ENCODE data around the gene C1QL1.
A peak's percentile ranks its signal among the peaks of the same experiment; 100 is the strongest.
"Not testable (repeated sequence)": the region's sequence is repeated elsewhere in the genome, so short reads cannot be mapped to it uniquely, and the experiment has no call there.

Gene C1QL1

GRCh38 chr17:44965481-44966234 is 2.4 kb downstream of the C1QL1 start:
- DNase-seq (ENCODE audit: low read depth, low spot score) = no peak

GRCh38 chr17:44961921-44962350 is 6.2 kb downstream of the C1QL1 start:
- no peak for DNase-seq (ENCODE audit: low read depth, low spot score)

- no peak for DNase-seq (ENCODE audit: low read depth, low spot score)
Measured at GRCh38 chr17:44960691-44961090, 7.4 kb downstream of the C1QL1 start.

- DNase-seq (ENCODE audit: low read depth, low spot score) = no peak
Measured at GRCh38 chr17:44959821-44960531, 8.1 kb downstream of the C1QL1 start.

GRCh38 chr17:44956998-44957981 is 10.8 kb downstream of the C1QL1 start:
- no peak for DNase-seq (ENCODE audit: low read depth, low spot score)

- DNase-seq (ENCODE audit: low read depth, low spot score) = no peak
Measured at GRCh38 chr17:44955674-44956425, 12.3 kb downstream of the C1QL1 start.

- no peak for DNase-seq (ENCODE audit: low read depth, low spot score)
Measured at GRCh38 chr17:44952946-44953475, 15.1 kb downstream of the C1QL1 start.

GRCh38 chr17:44948315-44948795 is 19.7 kb downstream of the C1QL1 start:
- DNase-seq (ENCODE audit: low read depth, low spot score) = no peak

GRCh38 chr17:44947461-44948314 is 20.4 kb downstream of the C1QL1 start, which contains the start of gene KIF18B:
KIF18B (minus strand) TSS chr17:44947773; CDS start chr17:44936344, 11,429 bp downstream.
- DNase-seq (ENCODE audit: low read depth, low spot score) = peak; percentile 67

- DNase-seq (ENCODE audit: low read depth, low spot score) = not testable (repeated sequence)
Measured at GRCh38 chr17:44945652-44946051, 22.5 kb downstream of the C1QL1 start.

GRCh38 chr17:44942456-44942855 is 25.6 kb downstream of the C1QL1 start:
- no peak for DNase-seq (ENCODE audit: low read depth, low spot score)

GRCh38 chr17:44941712-44942331 is 26.3 kb downstream of the C1QL1 start:
- no peak for DNase-seq (ENCODE audit: low read depth, low spot score)

- DNase-seq (ENCODE audit: low read depth, low spot score) = no peak
Measured at GRCh38 chr17:44940768-44941167, 27.3 kb downstream of the C1QL1 start.

GRCh38 chr17:44940317-44940716 is 27.8 kb downstream of the C1QL1 start:
- no peak for DNase-seq (ENCODE audit: low read depth, low spot score)

- no peak for DNase-seq (ENCODE audit: low read depth, low spot score)
Measured at GRCh38 chr17:44935116-44935515, 33.0 kb downstream of the C1QL1 start.

GRCh38 chr17:44934745-44935105 is 33.4 kb downstream of the C1QL1 start:
- no peak for DNase-seq (ENCODE audit: low read depth, low spot score)

GRCh38 chr17:44933824-44934744 is 34.0 kb downstream of the C1QL1 start:
- no peak for DNase-seq (ENCODE audit: low read depth, low spot score)

GRCh38 chr17:44932787-44933097 is 35.4 kb downstream of the C1QL1 start:
- DNase-seq (ENCODE audit: low read depth, low spot score) = no peak
